IMR-90 (cell line): Measurements from ENCODE around the gene NPAS3. TPM values are rescaled to one million over a fixed set of nuclear protein-coding genes. Genes with fewer than 3 reads are reported as not detected.

Experiments used
- ATAC-seq: fragments of 200-7000 bp; cut with Tn5 transposase; 2 replicates; pipeline ENCODE4 v1.9.1; 2020; ENCODE audit warnings: low read depth, mild to moderate bottlenecking, moderate library complexity
- BruUV-seq: library from RNA; stranded (reverse); fragments of 400-500 nt; replicated peaks from 2 replicates; lab custom pipeline; 2021; lab: Mats Ljungman, UMichigan
- CTCF ChIA-PET: fragments of 300-600 bp; formaldehyde crosslinking; extraction: SDS; loops from one replicate; lab custom pipeline; 2021; ENCODE audit warnings: antibody characterized with exemption; lab: Yijun Ruan, JAX
- POLR2A ChIA-PET: fragments of 300-600 bp; sonication (Branson Sonifier 250); formaldehyde crosslinking; loops from one replicate; lab custom pipeline; 2022; ENCODE audit warnings: antibody characterized with exemption; ENCODE audit not compliant: unreplicated experiment; lab: Charles Lee
- DNase-seq: peaks from one replicate; pipeline ENCODE4 v3.0.0; 2013
- H2AFZ ChIP-seq: replicated peaks from 2 replicates; pipeline ENCODE3; 2013; ENCODE audit warnings: low read length, mild to moderate bottlenecking; ENCODE audit not compliant: poor library complexity
- H2AK5ac ChIP-seq: 2 replicates; pipeline ENCODE4 v1.6.1; 2013; ENCODE audit warnings: low read depth, low read length, inconsistent platforms
- H2AK9ac ChIP-seq: replicated peaks from 2 replicates; pipeline ENCODE3; 2013; ENCODE audit warnings: mild to moderate bottlenecking, low read depth, low read length, moderate library complexity; ENCODE audit not compliant: poor library complexity
- H2BK120ac ChIP-seq: 2 replicates; pipeline ENCODE4 v1.6.1; 2013; ENCODE audit warnings: low read depth, low read length, inconsistent platforms
- H2BK15ac ChIP-seq: 3 replicates; pipeline ENCODE4 v1.6.1; 2013; ENCODE audit warnings: low read depth, low read length, inconsistent platforms
- H2BK20ac ChIP-seq: 2 replicates; pipeline ENCODE4 v1.6.1; 2013; ENCODE audit warnings: low read depth, mild to moderate bottlenecking, inconsistent platforms, low read length, moderate library complexity
- H2BK5ac ChIP-seq: 2 replicates; pipeline ENCODE4 v1.6.1; 2013; ENCODE audit warnings: mild to moderate bottlenecking, low read depth, low read length, inconsistent platforms; ENCODE audit not compliant: poor library complexity, severe bottlenecking
- H3K14ac ChIP-seq: replicated peaks from 2 replicates; pipeline ENCODE4 v1.6.1; 2013; ENCODE audit warnings: low read depth, low read length, inconsistent platforms
- H3K18ac ChIP-seq: 2 replicates; pipeline ENCODE4 v1.6.1; 2013; ENCODE audit warnings: low read depth, low read length, control low read depth
- H3K23ac ChIP-seq: 2 replicates; pipeline ENCODE4 v1.6.1; 2013; ENCODE audit warnings: low read depth, low read length, inconsistent platforms
- H3K27ac ChIP-seq: 2 replicates; pipeline ENCODE4 v1.5.1; 2013; ENCODE audit warnings: mild to moderate bottlenecking, control low read depth, low read length; ENCODE audit not compliant: insufficient read depth
- H3K27me3 ChIP-seq: 2 replicates; pipeline ENCODE4 v1.6.1; 2013; ENCODE audit warnings: low read length; ENCODE audit not compliant: control insufficient read depth, insufficient read depth
- H3K36me3 ChIP-seq: 2 replicates; pipeline ENCODE4 v1.6.1; 2013; ENCODE audit warnings: low read length, mixed read lengths; ENCODE audit not compliant: control insufficient read depth, insufficient read depth
- H3K4ac ChIP-seq: 2 replicates; pipeline ENCODE4 v1.6.1; 2013; ENCODE audit warnings: low read depth, low read length, inconsistent platforms
- H3K4me1 ChIP-seq: 2 replicates; pipeline ENCODE4 v1.6.1; 2013; ENCODE audit warnings: low read length, mixed read lengths; ENCODE audit not compliant: control insufficient read depth, insufficient read depth
- H3K4me2 ChIP-seq: 2 replicates; pipeline ENCODE4 v1.6.1; 2013; ENCODE audit warnings: low read depth, mild to moderate bottlenecking, control low read depth, low read length, moderate library complexity
- H3K4me3 ChIP-seq: 2 replicates; pipeline ENCODE4 v1.5.1; 2013; ENCODE audit warnings: low read depth, mild to moderate bottlenecking, control low read depth, low read length, moderate library complexity; ENCODE audit not compliant: insufficient read depth
- H3K56ac ChIP-seq: 2 replicates; pipeline ENCODE4 v1.6.1; 2013; ENCODE audit warnings: low read length, inconsistent platforms; ENCODE audit not compliant: insufficient read depth; ENCODE audit errors: extremely low read depth
- H3K79me1 ChIP-seq, 2 experiments: 2 replicates each; pipeline ENCODE4 v1.6.1; 2013; ENCODE audit warnings: low read length in 2 of 2, inconsistent platforms in 1 of 2, low read depth in 1 of 2
- H3K9ac ChIP-seq: 2 replicates; pipeline ENCODE4 v1.6.1; 2013; ENCODE audit warnings: low read depth, low read length, control low read depth
- H3K9me1 ChIP-seq: 2 replicates; pipeline ENCODE4 v1.6.1; 2013; ENCODE audit warnings: low read length, inconsistent platforms; ENCODE audit not compliant: insufficient read depth
- H3K9me3 ChIP-seq: 2 replicates; pipeline ENCODE4 v1.6.1; 2013; ENCODE audit warnings: low read length; ENCODE audit not compliant: control insufficient read depth, insufficient read depth
- H4K20me1 ChIP-seq: 2 replicates; pipeline ENCODE4 v1.6.1; 2013; ENCODE audit warnings: low read length, inconsistent platforms; ENCODE audit not compliant: insufficient read depth
- H4K5ac ChIP-seq: 2 replicates; pipeline ENCODE4 v1.6.1; 2013; ENCODE audit warnings: mild to moderate bottlenecking, low read depth, low read length, control low read depth
- H4K8ac ChIP-seq, 2 experiments: 2 replicates each; pipeline ENCODE4 v1.6.1; 2013; ENCODE audit warnings: low read depth in 2 of 2, low read length in 2 of 2, control low read depth in 1 of 2, inconsistent platforms in 1 of 2
- H4K91ac ChIP-seq: 2 replicates; pipeline ENCODE4 v1.6.1; 2013; ENCODE audit warnings: low read depth, low read length, inconsistent platforms; ENCODE audit not compliant: insufficient read depth
- BHLHE40 ChIP-seq: fragments of 150-350 bp; IDR thresholded peaks from 2 replicates; pipeline ENCODE4 v1.6.1; 2016; ENCODE audit warnings: mild to moderate bottlenecking, low read depth, low read length
- CEBPB ChIP-seq: IDR thresholded peaks from 2 replicates; pipeline ENCODE4 v1.6.1; 2012; ENCODE audit warnings: low read depth, low read length, improper control_type of control experiment
- CHD1 ChIP-seq: IDR thresholded peaks from 2 replicates; pipeline ENCODE4 v1.6.1; 2012; ENCODE audit warnings: low read depth, low read length, improper control_type of control experiment
- ELK1 ChIP-seq: fragments of 150-350 bp; IDR thresholded peaks from 2 replicates; pipeline ENCODE4 v1.6.1; 2016; ENCODE audit warnings: low read depth, mild to moderate bottlenecking, low read length, moderate library complexity, borderline replicate concordance
- FOS ChIP-seq: fragments of 150-350 bp; IDR thresholded peaks from 2 replicates; pipeline ENCODE4 v1.6.1; 2016; ENCODE audit warnings: low read depth, low read length
- MAZ ChIP-seq: IDR thresholded peaks from 2 replicates; pipeline ENCODE4 v1.6.1; 2012; ENCODE audit warnings: low read depth, mild to moderate bottlenecking, low read length, improper control_type of control experiment, moderate library complexity, borderline replicate concordance
- MXI1 ChIP-seq: IDR thresholded peaks from 2 replicates; pipeline ENCODE4 v1.6.1; 2012; ENCODE audit warnings: low read depth, mild to moderate bottlenecking, low read length, moderate library complexity, borderline replicate concordance
- NFE2L2 ChIP-seq: fragments of 150-350 bp; IDR thresholded peaks from 2 replicates; pipeline ENCODE4 v1.6.1; 2016; ENCODE audit warnings: low read depth, mild to moderate bottlenecking, low read length
- POLR2A ChIP-seq: IDR thresholded peaks from 2 replicates; pipeline ENCODE4 v1.6.1; 2012; ENCODE audit warnings: mild to moderate bottlenecking, low read depth, low read length
- RAD21 ChIP-seq: IDR thresholded peaks from 2 replicates; pipeline ENCODE4 v1.6.1; 2012; ENCODE audit warnings: low read length, improper control_type of control experiment
- RFX5 ChIP-seq: IDR thresholded peaks from 2 replicates; pipeline ENCODE4 v1.8.0; 2012; ENCODE audit warnings: low read depth, mild to moderate bottlenecking, low read length, moderate library complexity
- SMC3 ChIP-seq: fragments of 150-350 bp; IDR thresholded peaks from 2 replicates; pipeline ENCODE4 v1.6.1; 2016; ENCODE audit warnings: low read depth, mild to moderate bottlenecking, antibody characterized with exemption, low read length, moderate library complexity
- WGBS, 2 experiments: methylation state at CpG; one replicate each; pipeline versions ENCODE4 v1.1.5 to v1.1.7; 2013; ENCODE audit warnings: missing lambda C conversion rate in 2 of 2; ENCODE audit not compliant: insufficient read length in 1 of 2; ENCODE audit errors: extremely low coverage in 2 of 2; 5-methylcytosine and 5-hydroxymethylcytosine counted together
- dilution Hi-C: fragments of 300-500 bp; cut with HindIII; formaldehyde crosslinking; loops from one replicate; pipeline ENCODE4 v1.14.3; 2018; ENCODE audit warnings: low sequenced_read_pairs; ENCODE audit not compliant: unreplicated experiment
- in situ Hi-C: fragments of 300-500 bp; cut with MboI; formaldehyde crosslinking; loops from 3 replicates; pipeline ENCODE4 v1.14.3; 2019; ENCODE audit warnings: low sequenced_read_pairs, inconsistent platforms, mixed read lengths
- intact Hi-C: fragments of 100-400 bp; cut with micrococcal nuclease; formaldehyde crosslinking; loops from 2 replicates; pipeline ENCODE4 v1.10.0; 2022
- polyA plus RNA-seq, 3 experiments: library from polyadenylated mRNA; depleted of rRNA; stranded (reverse); fragments of >200 nt; gene quantifications; 2 replicates each; pipeline ENCODE4 v1.2.3, GENCODE V29; 2012; ENCODE audit warnings: low replicate concordance in 1 of 3
- total RNA-seq: library from RNA; depleted of rRNA; stranded (reverse); fragments of >200 nt; gene quantifications from 2 replicates; pipeline ENCODE4 v1.2.3, GENCODE V29; 2012
- TF ChIP-seq, protein P1 (sequence below): fragments of 150-350 bp; IDR thresholded peaks from 2 replicates; pipeline ENCODE4 v1.6.1; 2017; ENCODE audit warnings: mild to moderate bottlenecking, antibody characterized with exemption, low read length, low read depth
- TF ChIP-seq, protein P2 (sequence below): conservative IDR thresholded peaks from 2 replicates; pipeline ENCODE4 v1.5.1; 2012; ENCODE audit warnings: mild to moderate bottlenecking, low read depth, low read length, improper control_type of control experiment

NPAS3 gene
- total and polyA plus RNA-seq, 2 of the 4 experiments (the other 2 are of a cell fraction): not detected

DNA sequence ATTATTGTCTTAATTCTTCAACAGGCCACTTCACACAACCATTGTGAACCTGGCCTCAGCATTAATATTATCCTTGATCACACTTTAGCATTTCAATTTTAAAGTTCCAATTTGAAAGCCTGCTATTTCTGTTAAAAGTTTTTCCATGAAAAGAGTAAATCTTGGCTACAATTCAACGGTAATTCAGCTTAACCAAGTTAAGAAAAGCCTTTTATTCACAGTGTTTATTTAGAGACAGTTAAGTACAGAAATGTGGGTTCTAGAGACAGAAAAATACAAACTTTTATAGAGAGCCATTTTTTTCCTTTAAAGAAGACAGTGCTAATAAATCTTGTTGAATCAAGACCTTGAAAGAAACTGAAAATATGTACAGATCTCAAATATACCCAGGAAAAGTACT lies 103.9 kb downstream of the NPAS3 start:
- H3K9me3 ChIP-seq: no peaks in the 10 kb centered on the region
- H3K18ac ChIP-seq: no peak overlapping the region
- intact Hi-C loops: no loop called here
- H3K56ac ChIP-seq: no peak overlapping the region
- H4K5ac ChIP-seq: no peak overlapping the region
- H3K14ac ChIP-seq: no peak overlapping the region
- no peaks in the 10 kb centered on the region for H3K79me1 ChIP-seq
- BruUV-seq: no TSS peak
- H2BK15ac ChIP-seq: no peak overlapping the region
- ATAC-seq (no peak), DNase-seq (no peak)
- no peaks in the 10 kb centered on the region for H3K9me1 ChIP-seq
- H2AK5ac ChIP-seq: no peak overlapping the region
- H4K8ac ChIP-seq: no peak overlapping the region
- H3K4ac ChIP-seq: no peak overlapping the region
- no peaks in the 10 kb centered on the region for H3K36me3 ChIP-seq
- no peaks in the 10 kb centered on the region for H4K20me1 ChIP-seq
- TF ChIP-seq FOS: no peak
- TF ChIP-seq, protein P1, sequence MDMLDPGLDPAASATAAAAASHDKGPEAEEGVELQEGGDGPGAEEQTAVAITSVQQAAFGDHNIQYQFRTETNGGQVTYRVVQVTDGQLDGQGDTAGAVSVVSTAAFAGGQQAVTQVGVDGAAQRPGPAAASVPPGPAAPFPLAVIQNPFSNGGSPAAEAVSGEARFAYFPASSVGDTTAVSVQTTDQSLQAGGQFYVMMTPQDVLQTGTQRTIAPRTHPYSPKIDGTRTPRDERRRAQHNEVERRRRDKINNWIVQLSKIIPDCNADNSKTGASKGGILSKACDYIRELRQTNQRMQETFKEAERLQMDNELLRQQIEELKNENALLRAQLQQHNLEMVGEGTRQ: no peak
- TF ChIP-seq CEBPB: no peak
- TF ChIP-seq, protein P2, sequence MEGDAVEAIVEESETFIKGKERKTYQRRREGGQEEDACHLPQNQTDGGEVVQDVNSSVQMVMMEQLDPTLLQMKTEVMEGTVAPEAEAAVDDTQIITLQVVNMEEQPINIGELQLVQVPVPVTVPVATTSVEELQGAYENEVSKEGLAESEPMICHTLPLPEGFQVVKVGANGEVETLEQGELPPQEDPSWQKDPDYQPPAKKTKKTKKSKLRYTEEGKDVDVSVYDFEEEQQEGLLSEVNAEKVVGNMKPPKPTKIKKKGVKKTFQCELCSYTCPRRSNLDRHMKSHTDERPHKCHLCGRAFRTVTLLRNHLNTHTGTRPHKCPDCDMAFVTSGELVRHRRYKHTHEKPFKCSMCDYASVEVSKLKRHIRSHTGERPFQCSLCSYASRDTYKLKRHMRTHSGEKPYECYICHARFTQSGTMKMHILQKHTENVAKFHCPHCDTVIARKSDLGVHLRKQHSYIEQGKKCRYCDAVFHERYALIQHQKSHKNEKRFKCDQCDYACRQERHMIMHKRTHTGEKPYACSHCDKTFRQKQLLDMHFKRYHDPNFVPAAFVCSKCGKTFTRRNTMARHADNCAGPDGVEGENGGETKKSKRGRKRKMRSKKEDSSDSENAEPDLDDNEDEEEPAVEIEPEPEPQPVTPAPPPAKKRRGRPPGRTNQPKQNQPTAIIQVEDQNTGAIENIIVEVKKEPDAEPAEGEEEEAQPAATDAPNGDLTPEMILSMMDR: no peak
- no peak for TF ChIP-seq POLR2A
- no peak for TF ChIP-seq BHLHE40
- no peak for TF ChIP-seq NFE2L2
- TF ChIP-seq RAD21: no peak
- TF ChIP-seq RFX5: no peak
- no peak for TF ChIP-seq SMC3
- no peak for TF ChIP-seq ELK1
- TF ChIP-seq CHD1: no peak
- TF ChIP-seq MAZ: no peak
- no peak for TF ChIP-seq MXI1
- dilution Hi-C loops: no loop called here
- no peak overlapping the region for H2BK120ac ChIP-seq
- H2BK5ac ChIP-seq: no peak overlapping the region
- no peak overlapping the region for H2BK20ac ChIP-seq
- no peak overlapping the region for H2AK9ac ChIP-seq
- H3K4me3 ChIP-seq: no peak overlapping the region
- H3K4me1 ChIP-seq: no peaks in the 10 kb centered on the region
- no peak overlapping the region for H3K9ac ChIP-seq
- H2AFZ ChIP-seq: no peak overlapping the region
- no CpG with 5 or more reads among the region's 1 CpG for WGBS, 2 experiments
- H4K91ac ChIP-seq: no peak overlapping the region
- H3K4me2 ChIP-seq: no peak overlapping the region
- H3K23ac ChIP-seq: no peak overlapping the region
- no peaks in the 10 kb centered on the region for H3K27me3 ChIP-seq
- no peak overlapping the region for H3K27ac ChIP-seq
- ChIA-PET CTCF (no interaction called here), POLR2A (no interaction called here)
- in situ Hi-C loops: no loop called here
